ENCODE measurements around the gene MEST.
"Not testable (repeated sequence)": the region's sequence is repeated elsewhere in the genome, so short reads cannot be mapped to it uniquely, and the experiment has no call there.

MEST gene

DNA sequence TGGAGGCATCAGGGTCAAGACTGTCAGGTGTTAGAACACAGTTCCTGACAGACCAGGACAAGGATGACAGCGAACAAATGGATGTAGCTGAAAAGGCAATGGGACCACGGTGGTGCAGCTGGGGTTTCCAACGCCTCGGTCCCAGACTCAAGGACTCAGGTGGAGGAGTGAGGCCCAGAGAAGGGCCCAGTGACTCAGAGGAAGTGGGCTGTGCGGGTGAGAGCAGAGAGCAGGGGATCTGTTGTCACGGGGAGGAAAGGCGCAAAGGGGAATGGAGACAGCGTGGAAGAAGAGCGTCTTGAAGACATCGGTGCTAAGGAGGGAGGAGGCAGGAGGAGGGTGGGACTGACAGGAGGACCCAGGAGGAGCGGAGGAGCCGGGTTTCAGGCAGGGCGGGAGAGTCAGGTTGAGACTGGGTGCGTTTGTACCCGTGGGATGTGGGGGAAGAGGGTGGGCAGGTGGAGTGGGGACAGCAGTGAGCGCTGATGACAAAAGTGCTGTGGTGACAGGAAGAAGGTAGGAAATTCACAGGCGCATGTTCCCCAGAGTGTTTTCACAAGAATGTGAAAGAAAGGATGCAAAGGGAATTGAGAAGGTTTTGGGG, 36.0 kb downstream of the MEST start:
- not testable (repeated sequence) for DNase-seq

DNA sequence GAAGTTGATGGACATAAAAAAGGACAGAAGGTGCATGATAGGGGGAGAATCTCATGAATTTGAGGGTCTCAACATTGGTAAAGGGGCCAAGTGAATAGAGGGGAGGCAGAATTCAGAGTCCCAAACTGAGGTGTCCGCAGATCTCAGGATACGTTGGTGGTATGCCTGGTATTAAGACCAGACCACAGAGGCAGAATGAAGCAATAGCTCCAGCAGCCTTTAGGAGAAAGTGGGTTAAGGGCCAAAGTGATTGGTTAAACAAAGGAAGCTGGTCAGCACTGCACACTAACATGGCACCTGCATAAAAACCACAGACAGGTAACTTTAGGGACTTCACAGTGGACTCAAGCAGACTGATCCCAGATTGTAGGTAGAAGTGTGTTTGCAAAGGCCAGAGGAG, 37.5 kb downstream of the MEST start:
- DNase-seq, result no peak

DNA sequence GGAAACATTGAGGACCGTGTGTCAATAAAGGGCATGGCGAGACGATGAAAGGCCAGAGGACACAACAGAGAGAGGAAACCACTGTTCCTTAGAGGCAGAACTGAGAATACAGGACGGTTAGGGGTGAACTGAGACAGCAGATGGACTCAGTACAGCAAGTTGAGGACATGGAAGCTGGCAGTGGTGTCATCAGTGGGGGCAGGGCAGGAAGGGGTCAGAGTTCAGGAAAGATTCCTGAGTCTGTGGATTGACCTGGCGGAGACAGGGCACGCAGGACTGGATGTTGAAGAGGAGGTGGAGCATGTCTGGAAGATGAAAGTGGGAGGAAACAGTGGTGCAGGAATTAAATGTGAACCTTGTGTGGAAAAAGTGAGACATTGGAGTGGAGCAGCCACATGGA, 46.0 kb downstream of the MEST start:
- not testable (repeated sequence) for DNase-seq

GRCh38 chr7:130541287-130541686, 49.4 kb downstream of the MEST start:
- not testable (repeated sequence) for DNase-seq

- not testable (repeated sequence) for DNase-seq
These were observed 50.4 kb downstream of the MEST start for GRCh38 chr7:130542297-130542696.

DNA sequence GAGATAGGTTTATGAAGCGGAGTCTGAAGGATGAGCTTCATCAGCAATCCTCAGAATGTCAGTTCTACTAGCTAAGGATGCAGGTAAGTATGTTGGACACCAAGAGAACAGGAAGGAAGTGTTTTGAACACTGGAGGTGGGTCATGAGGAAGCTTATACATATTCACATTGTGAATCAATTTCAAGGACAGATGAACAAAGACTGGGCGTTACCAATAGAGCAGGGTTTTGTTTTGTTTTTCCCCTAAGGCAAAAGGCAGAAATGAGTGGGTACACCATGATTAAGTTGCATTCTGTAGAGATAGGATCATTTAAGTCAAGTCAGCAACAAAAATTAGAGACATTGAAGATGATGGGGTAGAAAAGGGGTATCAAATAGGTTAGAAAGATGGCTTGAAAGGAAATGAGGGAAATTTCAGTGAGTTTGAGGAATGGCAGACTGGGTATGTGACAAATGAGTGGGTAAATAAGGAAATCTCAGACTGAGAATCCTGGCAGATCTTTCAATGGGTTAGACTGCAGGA, 51.7 kb downstream of the MEST start:
- DNase-seq, result no peak

DNA sequence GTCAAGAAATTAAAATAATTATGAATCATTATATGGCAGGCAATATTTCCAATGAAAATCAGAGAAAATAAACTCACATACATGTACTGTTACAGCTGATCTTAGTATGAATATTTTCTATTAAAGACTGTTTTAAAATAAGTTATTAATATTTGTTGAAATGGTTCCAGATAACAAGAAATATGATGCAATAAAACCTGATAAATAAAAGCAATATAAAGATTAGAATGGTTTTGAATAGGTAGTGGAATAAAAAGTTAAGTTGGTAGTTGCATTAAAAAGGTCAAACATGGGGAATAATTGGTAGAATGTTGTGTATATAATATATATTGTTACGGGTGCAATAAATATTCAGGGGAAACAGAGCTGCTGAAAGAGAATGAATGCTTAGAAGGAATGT, 52.5 kb downstream of the MEST start:
- no peak for DNase-seq

DNA sequence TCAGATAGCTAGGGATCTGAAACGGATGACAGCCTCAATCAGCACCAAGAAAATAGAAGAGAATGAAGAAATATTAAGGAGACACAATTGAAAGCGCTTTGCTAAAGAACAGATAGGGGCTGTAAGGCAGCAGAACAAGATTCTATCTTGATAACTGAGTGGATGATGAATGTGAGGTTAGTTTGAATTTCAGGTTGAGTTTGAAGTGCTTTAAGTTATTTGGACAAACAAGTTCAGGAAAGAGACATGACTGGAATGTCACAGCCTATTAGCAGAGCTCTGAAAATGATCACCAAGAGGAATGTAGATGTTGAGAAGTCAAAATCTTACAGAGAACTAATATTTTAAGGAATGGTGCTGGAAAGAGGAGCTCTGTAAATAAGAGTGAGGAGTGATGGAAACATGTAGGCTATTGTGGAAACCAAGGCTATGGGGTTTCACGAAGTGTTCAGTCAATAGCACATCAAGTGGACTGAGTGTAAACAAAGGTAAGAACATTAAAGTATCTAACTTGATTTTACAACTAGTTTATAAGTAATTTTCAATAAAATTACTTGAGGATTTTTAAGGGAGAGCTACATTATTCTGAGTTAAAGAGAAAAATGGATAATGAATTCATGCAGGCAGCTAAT, 61.6 kb downstream of the MEST start:
- DNase-seq, result no peak

DNA sequence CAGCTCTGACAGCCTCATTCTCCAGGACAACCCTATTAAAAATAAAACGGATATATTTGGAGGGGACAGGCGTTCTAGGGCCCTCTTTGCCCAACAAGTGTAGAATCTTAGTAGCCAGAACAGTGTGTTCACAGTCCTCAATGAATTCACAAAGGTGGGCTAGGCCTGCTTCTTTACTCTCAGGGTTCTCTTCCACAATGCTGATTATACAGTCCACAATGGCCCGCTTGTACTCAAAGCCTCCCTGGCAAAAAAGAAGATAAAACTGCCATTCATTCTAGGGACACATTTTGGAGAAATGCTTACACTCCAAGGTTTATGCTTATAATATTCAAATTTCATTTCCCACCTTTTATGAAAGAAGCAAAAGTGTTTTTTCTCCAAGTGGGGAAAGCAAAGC, 62.6 kb downstream of the MEST start:
- DNase-seq, result no peak

Data from NCI-H524 (cell line).